Activated T-cell treated with anti-CD3 and anti-CD28 coated beads, Interleukin-2, amount 50 U/mL, for 24 hours (primary cell): Measurements from ENCODE around the gene COL20A1.

ENCODE experiments used
- DNase-seq: peaks from one replicate; pipeline ENCODE4 v3.0.0-alpha.2; 2020
- H3K27ac Mint-ChIP-seq: 2 replicates; pipeline ENCODE4 v1.8.0; 2020; ENCODE audit warnings: mild to moderate bottlenecking, mixed read lengths
- H3K27me3 Mint-ChIP-seq: 2 replicates; pipeline ENCODE4 v1.8.0; 2020; ENCODE audit warnings: mixed read lengths
- H3K36me3 Mint-ChIP-seq: 2 replicates; pipeline ENCODE4 v1.8.0; 2020; ENCODE audit warnings: low read depth, mixed read lengths
- H3K4me1 Mint-ChIP-seq: 2 replicates; pipeline ENCODE4 v1.8.0; 2020; ENCODE audit warnings: low read depth, mixed read lengths
- H3K4me3 Mint-ChIP-seq: 2 replicates; pipeline ENCODE4 v1.8.0; 2020; ENCODE audit warnings: mild to moderate bottlenecking, moderate library complexity, mixed read lengths
- H3K9me3 Mint-ChIP-seq: 2 replicates; pipeline ENCODE4 v1.8.0; 2020; ENCODE audit warnings: mixed read lengths

Gene COL20A1

DNA sequence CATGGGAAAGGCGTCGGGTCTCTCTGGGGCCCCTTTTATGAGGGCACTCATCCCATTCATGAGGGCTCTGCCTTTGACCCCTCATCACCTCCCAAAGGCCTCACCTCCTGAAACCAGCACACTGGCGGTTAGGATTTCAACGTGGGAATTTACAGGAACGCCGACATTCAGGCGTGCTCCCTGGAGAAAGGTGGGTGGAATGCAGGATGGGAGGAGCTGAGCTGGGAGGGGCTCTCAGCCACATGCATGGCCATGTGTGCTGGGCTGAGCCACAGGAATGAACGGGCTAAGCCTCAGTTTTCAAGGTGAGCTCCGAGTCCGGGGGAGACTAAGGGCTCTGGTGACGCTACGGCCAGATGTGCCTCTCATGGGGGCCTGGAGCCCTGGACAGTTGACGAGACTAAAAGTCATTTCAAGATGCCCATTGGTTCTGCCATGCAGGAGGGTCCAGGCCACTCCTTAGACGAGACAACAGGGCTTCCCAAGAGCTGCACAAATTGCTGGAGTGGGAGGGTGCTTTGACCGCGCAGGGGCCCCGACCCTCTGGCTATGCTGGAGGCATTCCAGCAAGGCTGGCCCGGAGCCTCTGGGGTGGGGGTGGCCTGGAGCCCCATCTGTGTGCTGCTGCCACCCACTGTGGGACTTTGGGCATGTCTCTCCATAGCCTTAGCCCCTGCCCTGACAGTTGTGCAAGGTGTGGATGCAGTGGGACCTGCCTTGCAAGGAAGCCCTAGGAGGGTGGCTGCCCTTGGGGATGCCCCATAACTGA is 24.1 kb upstream of the COL20A1 start:
- H3K9me3 Mint-ChIP-seq, result no peaks in the 10 kb centered on the region
- peaks cover 8% of the 10 kb centered on the region for H3K36me3 Mint-ChIP-seq
- H3K27ac Mint-ChIP-seq, result no peak overlapping the region
- DNase-seq, result no peak
- H3K27me3 Mint-ChIP-seq, result peaks cover 15% of the 10 kb centered on the region
- peaks cover 12% of the 10 kb centered on the region for H3K4me1 Mint-ChIP-seq
- H3K4me3 Mint-ChIP-seq, result no peak overlapping the region

GRCh38 chr20:63269724-63270123 is 23.3 kb upstream of the COL20A1 start:
- Mint-ChIP-seq H3K27ac (no peak overlapping the region), H3K27me3 (peaks cover 6% of the 10 kb centered on the region), H3K36me3 (peaks cover 10% of the 10 kb centered on the region), H3K4me3 (no peak overlapping the region), H3K4me1 (peaks cover 20% of the 10 kb centered on the region), H3K9me3 (no peaks in the 10 kb centered on the region)
- no peak for DNase-seq

- Mint-ChIP-seq H3K36me3 (peaks cover 18% of the 10 kb centered on the region), H3K9me3 (no peaks in the 10 kb centered on the region), H3K4me3 (no peak overlapping the region), H3K27ac (no peak overlapping the region), H3K4me1 (peaks cover 27% of the 10 kb centered on the region), H3K27me3 (peaks cover 2% of the 10 kb centered on the region)
- no peak for DNase-seq
Observed at GRCh38 chr20:63270606-63271325, 22.2 kb upstream of the COL20A1 start.

DNA sequence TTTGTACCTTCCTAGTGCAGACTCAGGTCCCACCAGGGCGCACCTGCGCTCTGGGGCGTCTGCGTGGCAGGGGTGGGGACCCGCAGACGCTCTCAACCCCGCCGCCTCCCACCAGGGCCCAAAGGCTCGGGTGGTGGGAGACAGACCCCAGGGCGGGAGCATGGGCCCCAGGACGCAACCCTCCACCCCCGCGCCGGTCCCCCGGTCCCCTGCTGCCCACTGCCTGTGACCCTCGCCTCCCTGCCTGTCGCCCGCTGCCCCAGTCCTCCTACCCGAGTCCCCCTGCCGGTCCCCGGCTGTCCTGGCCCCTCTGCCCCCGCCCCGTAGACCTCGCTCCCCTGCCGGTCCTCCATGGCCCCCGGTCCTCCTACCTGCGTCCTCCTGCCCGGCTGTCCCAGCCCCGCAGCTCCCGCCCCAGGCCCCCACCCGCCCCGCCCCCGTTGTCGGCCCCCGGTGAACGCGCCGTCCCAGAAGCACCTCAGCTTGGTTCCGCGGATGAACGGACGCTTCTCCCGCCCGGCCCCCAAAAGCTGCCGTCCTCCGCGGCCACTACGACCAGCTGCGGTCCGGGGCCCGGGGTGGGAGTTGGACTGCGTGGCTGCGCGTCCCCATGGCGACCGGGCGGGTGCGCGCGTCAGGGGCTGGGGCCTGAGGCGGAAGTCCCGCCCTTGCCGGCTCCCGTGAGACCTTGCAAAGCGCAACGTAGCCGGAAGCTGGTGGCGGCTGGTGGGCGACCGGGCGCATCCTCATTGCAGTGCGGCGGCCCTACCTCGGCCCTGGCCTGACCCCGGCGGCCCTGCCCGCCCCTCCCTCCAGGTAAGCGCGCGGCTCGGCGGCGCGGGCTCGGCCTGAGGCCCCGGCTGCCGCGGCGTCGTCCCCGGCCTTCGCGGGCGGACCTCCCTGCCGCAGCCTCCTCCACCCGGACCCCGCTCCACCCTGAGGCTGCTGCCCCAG is 20.6 kb upstream of the COL20A1 start, which contains the start of gene ARFGAP1:
Gene ARFGAP1 (plus strand): TSS at position 709 of the 954 bp plus-strand sequence. CDS start 2,768 bp downstream, outside the sequence.
- Mint-ChIP-seq H3K4me1 (peaks cover 27% of the 10 kb centered on the region), H3K36me3 (peaks cover 32% of the 10 kb centered on the region), H3K9me3 (no peaks in the 10 kb centered on the region), H3K27ac (peak within 1 kb of the TSS; percentile 79), H3K4me3 (peak within 1 kb of the TSS; percentile 84), H3K27me3 (no peaks in the 10 kb centered on the region)
- peak; percentile 93 for DNase-seq

DNA sequence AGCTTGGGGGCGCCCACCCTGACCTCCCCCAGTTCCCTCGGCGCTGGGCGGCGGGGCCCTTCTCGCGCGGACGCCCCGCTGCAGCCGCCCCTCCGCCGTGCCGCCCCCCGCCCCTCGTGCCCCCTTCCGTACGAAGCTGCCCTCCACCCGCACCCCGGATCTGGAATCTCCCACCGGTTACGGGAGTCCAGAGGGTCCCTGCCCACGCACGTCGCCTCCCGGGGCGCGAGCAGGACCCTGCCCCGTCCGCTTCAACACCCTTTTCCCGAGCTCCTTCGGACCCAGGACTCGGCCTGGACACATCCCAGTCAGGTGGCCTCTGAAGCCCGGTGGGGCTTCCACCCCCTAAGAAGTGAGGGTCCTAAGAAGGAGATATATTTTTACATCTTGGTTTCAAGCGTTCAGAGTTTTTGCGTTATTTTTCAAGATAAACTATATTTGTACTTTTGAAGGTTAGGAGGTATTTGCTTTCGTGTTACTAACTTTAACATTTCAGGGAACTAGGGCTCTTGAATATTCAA is 19.9 kb upstream of the COL20A1 start:
- Mint-ChIP-seq H3K9me3 (no peaks in the 10 kb centered on the region), H3K27me3 (no peaks in the 10 kb centered on the region), H3K4me3 (peak overlapping the region; percentile 84), H3K4me1 (peaks cover 27% of the 10 kb centered on the region), H3K27ac (peak overlapping the region; percentile 79), H3K36me3 (peaks cover 39% of the 10 kb centered on the region)
- no peak for DNase-seq

DNA sequence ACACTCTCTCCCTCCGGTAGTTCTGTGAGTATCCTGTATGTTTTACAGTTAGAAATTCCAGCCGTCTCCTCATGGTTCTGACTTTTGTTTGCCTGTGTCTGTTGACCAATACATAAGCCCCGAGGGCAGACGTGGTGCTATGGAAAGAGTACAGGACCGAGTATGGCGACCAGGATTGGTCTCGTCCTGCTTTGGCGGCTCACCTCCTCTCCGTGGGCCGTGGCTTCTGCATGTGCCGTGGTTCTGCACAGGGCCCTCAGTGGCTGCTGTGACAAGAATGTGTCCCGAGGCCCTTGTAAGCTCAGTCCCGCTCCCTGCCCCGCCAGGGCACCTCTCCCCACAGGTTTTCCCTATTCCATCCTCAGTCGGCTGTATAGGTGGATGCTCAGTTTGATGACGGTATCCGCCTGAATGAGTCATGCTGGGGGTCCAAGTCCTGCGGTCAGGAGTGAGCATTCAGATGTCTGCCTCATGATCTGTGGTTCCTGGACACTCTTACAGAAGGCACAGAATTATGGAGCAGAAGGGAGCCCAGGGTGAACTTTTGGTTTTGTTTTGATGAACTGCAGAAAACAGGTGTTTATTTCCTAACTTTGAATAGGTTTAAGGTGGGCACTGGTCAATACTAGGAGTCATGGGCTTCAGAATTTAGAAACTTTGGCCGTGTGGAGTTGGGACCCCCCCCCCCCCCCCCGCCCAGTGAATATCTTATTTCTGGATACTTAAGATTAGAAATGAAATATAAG is 19.2 kb upstream of the COL20A1 start:
- Mint-ChIP-seq H3K4me3 (peak overlapping the region; percentile 84), H3K4me1 (peaks cover 27% of the 10 kb centered on the region), H3K27ac (peak overlapping the region; percentile 79), H3K36me3 (peaks cover 46% of the 10 kb centered on the region), H3K9me3 (no peaks in the 10 kb centered on the region), H3K27me3 (no peaks in the 10 kb centered on the region)
- no peak for DNase-seq

DNA sequence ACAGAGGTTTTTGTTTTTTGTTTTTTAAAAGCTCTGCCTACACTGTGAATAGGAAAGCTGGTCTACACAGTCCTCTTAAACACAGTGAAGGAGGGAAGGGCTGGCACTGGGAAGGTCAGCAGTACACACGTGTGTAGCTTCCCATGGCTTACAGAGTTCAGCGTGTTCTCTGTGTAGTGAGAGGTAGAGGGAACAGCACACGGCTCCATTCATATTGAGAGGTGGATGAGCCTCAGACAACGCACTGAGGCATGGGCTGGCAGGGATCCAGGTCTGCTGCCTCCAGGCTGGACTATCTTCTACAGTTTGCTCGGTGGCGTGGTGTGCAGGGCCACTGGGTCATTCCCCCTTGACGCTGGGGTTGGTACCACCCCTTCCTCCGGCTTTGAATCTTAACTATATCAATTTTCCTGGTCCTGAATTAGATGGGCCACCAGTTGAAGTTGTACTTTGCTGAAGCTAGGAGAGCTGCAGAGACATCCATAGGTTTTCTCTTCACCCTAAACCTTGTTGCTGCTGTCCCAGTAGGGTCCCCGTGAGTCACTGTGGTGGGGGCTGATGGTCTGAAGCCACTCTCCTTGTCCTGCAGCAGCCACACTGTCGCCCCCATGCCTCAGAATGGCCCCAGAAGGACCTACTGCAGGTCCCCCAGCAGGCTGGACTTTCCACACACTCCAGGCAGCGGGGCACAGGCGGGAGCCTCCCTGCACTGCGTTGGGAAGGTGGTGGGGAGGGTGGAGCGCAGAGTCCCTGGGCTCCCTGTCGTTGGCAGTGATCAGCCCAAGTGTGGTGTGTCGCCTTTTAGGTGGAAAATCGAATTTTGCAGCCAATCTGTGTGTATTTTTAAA is 18.4 kb upstream of the COL20A1 start:
- peaks cover 27% of the 10 kb centered on the region for H3K4me1 Mint-ChIP-seq
- H3K9me3 Mint-ChIP-seq, result no peaks in the 10 kb centered on the region
- peak overlapping the region; percentile 84 for H3K4me3 Mint-ChIP-seq
- peaks cover 54% of the 10 kb centered on the region for H3K36me3 Mint-ChIP-seq
- DNase-seq, result no peak
- peak overlapping the region; percentile 67 for H3K27ac Mint-ChIP-seq
- H3K27me3 Mint-ChIP-seq, result no peaks in the 10 kb centered on the region

GRCh38 chr20:63275825-63276224 is 17.2 kb upstream of the COL20A1 start:
- Mint-ChIP-seq H3K9me3 (no peaks in the 10 kb centered on the region), H3K4me1 (peaks cover 27% of the 10 kb centered on the region), H3K36me3 (peaks cover 65% of the 10 kb centered on the region), H3K4me3 (no peak overlapping the region), H3K27ac (no peak overlapping the region), H3K27me3 (no peaks in the 10 kb centered on the region)
- DNase-seq, result no peak

DNA sequence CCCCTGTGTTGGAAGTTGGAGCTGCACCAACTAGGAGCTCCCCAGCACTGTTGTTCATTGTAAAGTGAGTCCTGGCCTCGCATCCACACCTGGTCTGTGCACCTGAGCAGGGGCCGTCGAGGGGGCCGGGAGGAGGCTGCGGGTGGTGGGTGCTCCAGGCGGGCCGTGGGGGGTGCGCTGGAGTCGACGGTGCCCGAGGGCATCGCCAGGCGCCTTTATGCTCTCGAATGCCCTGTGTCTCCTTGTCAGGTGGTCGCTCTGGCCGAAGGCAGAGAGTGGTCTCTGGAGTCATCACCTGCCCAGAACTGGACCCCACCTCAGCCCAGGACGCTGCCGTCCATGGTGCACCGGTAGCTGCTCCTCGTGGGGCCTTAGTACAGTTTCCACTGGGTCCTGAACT is 16.0 kb upstream of the COL20A1 start:
- DNase-seq, result no peak
- H3K9me3 Mint-ChIP-seq, result no peaks in the 10 kb centered on the region
- no peak overlapping the region for H3K4me3 Mint-ChIP-seq
- H3K36me3 Mint-ChIP-seq, result peaks cover 74% of the 10 kb centered on the region
- H3K27ac Mint-ChIP-seq, result no peak overlapping the region
- H3K27me3 Mint-ChIP-seq, result no peaks in the 10 kb centered on the region
- peaks cover 20% of the 10 kb centered on the region for H3K4me1 Mint-ChIP-seq

DNA sequence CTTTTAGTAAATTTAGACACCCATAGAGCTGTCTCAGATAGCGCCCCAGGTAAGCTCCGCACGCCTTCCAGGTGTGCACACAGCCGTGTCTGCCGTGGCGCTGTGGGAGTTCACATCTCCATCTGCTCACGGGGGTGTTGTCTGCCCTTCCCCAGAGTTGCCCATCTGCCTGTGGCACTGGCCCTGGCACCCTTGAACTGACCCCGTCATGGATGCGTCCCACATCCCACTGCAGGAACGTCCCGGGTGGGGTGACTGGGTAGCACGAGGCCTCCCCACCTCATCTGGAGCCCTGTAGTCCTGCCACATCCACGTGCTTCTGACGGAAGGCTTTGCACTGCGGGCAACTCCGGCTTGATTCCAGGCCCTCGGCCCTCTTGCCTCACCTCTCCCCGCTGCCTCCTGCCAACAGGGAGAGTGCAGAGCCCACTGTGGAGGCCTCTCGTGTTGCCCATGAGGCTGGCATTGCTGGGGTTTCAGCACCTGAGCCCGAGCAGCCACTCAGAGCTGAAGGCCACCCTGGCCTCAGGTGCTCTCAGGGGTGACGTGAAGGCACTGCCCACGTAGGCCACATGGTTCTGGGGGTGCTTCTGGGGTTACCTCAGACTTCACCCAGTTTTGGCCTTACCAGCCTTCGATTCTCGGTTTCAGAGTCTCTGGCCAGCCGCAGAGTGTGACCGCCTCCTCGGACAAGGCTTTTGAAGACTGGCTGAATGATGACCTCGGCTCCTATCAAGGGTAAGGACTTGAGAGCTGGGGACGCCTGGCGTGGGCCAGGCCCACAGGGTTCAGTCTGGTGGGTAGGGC is 15.3 kb upstream of the COL20A1 start:
- Mint-ChIP-seq H3K9me3 (no peaks in the 10 kb centered on the region), H3K4me1 (peaks cover 19% of the 10 kb centered on the region), H3K4me3 (no peak overlapping the region), H3K36me3 (peaks cover 81% of the 10 kb centered on the region), H3K27ac (no peak overlapping the region), H3K27me3 (no peaks in the 10 kb centered on the region)
- no peak for DNase-seq

- Mint-ChIP-seq H3K4me3 (no peak overlapping the region), H3K27ac (no peak overlapping the region), H3K9me3 (no peaks in the 10 kb centered on the region), H3K4me1 (peaks cover 17% of the 10 kb centered on the region), H3K27me3 (no peaks in the 10 kb centered on the region), H3K36me3 (peaks cover 83% of the 10 kb centered on the region)
- no peak for DNase-seq
Observed at GRCh38 chr20:63278661-63279060, 14.3 kb upstream of the COL20A1 start.

DNA sequence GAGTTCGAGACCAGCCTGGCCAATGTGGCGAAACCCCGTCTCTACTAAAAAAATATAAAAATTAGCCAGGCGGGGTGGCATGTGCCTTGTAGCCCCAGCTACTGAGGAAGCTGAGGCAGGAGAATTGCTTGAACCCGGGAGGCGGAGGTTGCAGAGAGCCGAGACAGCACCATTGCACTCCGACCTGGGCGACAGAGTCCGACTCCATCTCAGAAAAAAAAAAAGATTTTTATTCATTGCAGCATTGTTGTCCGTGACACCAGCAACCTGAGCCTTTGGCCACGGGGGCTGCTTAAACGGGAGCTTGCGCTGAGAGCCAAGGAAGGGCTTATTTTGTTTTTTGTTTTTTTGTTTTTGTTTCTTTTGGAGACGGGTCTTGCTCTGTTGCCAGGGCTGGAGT is 13.1 kb upstream of the COL20A1 start:
- H3K27me3 Mint-ChIP-seq, result no peaks in the 10 kb centered on the region
- H3K9me3 Mint-ChIP-seq, result no peaks in the 10 kb centered on the region
- no peak overlapping the region for H3K27ac Mint-ChIP-seq
- H3K4me1 Mint-ChIP-seq, result peaks cover 9% of the 10 kb centered on the region
- H3K36me3 Mint-ChIP-seq, result peaks cover 87% of the 10 kb centered on the region
- no peak for DNase-seq
- H3K4me3 Mint-ChIP-seq, result no peak overlapping the region
